ENCODE data around the gene MAD1L1.

Gene MAD1L1

GRCh38 chr7:1804310-1804709, 428.4 kb downstream of the MAD1L1 start:
- DNase-seq: no peak

GRCh38 chr7:1802899-1803298, 429.8 kb downstream of the MAD1L1 start:
- no peak for DNase-seq

GRCh38 chr7:1800902-1801301, 431.8 kb downstream of the MAD1L1 start:
- DNase-seq: no peak

- DNase-seq: no peak
Observed at GRCh38 chr7:1798191-1798590, 434.6 kb downstream of the MAD1L1 start.

GRCh38 chr7:1794888-1795542, 437.7 kb downstream of the MAD1L1 start:
- no peak for DNase-seq

- no peak for DNase-seq
Observed at GRCh38 chr7:1787681-1788235, 445.0 kb downstream of the MAD1L1 start.

- DNase-seq: no peak
Observed at GRCh38 chr7:1787241-1787640, 445.5 kb downstream of the MAD1L1 start.

GRCh38 chr7:1785839-1786238, 446.9 kb downstream of the MAD1L1 start:
- no peak for DNase-seq

- DNase-seq: no peak
Observed at GRCh38 chr7:1781369-1781768, 451.4 kb downstream of the MAD1L1 start.

GRCh38 chr7:1779445-1779844, 453.3 kb downstream of the MAD1L1 start:
- no peak for DNase-seq

GRCh38 chr7:1777122-1777521, 455.6 kb downstream of the MAD1L1 start:
- no peak for DNase-seq

GRCh38 chr7:1775389-1775788, 457.4 kb downstream of the MAD1L1 start:
- no peak for DNase-seq

- no peak for DNase-seq
Observed at GRCh38 chr7:1770331-1770730, 462.4 kb downstream of the MAD1L1 start.

- no peak for DNase-seq
Observed at GRCh38 chr7:1769286-1770200, 463.2 kb downstream of the MAD1L1 start.

- no peak for DNase-seq
Observed at GRCh38 chr7:1768832-1769231, 463.9 kb downstream of the MAD1L1 start.

- no peak for DNase-seq
Observed at GRCh38 chr7:1767524-1767923, 465.2 kb downstream of the MAD1L1 start.

All from activated T-cell treated with anti-CD3 and anti-CD28 coated beads for 4 hours (primary cell).